ENCODE results near the gene MS4A4A.

The MS4A4A gene

GRCh38 chr11:60303661-60304060 lies 23.2 kb downstream of the MS4A4A start:
- DNase-seq, result no peak

- no peak for DNase-seq
Observed at GRCh38 chr11:60305906-60306619, 25.6 kb downstream of the MS4A4A start.

- DNase-seq, result no peak
Observed at GRCh38 chr11:60307507-60308195, 27.2 kb downstream of the MS4A4A start.

GRCh38 chr11:60310407-60310998 lies 30.0 kb downstream of the MS4A4A start:
- no peak for DNase-seq

- no peak for DNase-seq
Observed at GRCh38 chr11:60314635-60315321, 34.3 kb downstream of the MS4A4A start.

- DNase-seq, result no peak
Observed at GRCh38 chr11:60315871-60316270, 35.4 kb downstream of the MS4A4A start.

GRCh38 chr11:60316317-60316716 lies 35.9 kb downstream of the MS4A4A start:
- no peak for DNase-seq

- DNase-seq, result no peak
Observed at GRCh38 chr11:60318726-60319125, 38.3 kb downstream of the MS4A4A start.

GRCh38 chr11:60321051-60321450 lies 40.6 kb downstream of the MS4A4A start:
- DNase-seq, result no peak

- DNase-seq, result no peak
Observed at GRCh38 chr11:60326955-60327354, 46.5 kb downstream of the MS4A4A start, which contains the start of gene MS4A6E. MS4A6E (plus strand) TSS chr11:60327255; CDS start chr11:60334896, 7,641 bp downstream.

GRCh38 chr11:60328460-60328859 lies 48.0 kb downstream of the MS4A4A start:
- no peak for DNase-seq

- DNase-seq, result no peak
Observed at GRCh38 chr11:60332846-60333245, 52.4 kb downstream of the MS4A4A start.

GRCh38 chr11:60334005-60334620 lies 53.6 kb downstream of the MS4A4A start:
- DNase-seq, result peak; percentile 3

GRCh38 chr11:60336767-60337391 lies 56.4 kb downstream of the MS4A4A start:
- DNase-seq, result no peak

GRCh38 chr11:60338053-60338452 lies 57.6 kb downstream of the MS4A4A start:
- no peak for DNase-seq

- no peak for DNase-seq
Observed at GRCh38 chr11:60339356-60339755, 58.9 kb downstream of the MS4A4A start.

- DNase-seq, result no peak
Observed at GRCh38 chr11:60343094-60343704, 62.7 kb downstream of the MS4A4A start.

GRCh38 chr11:60344146-60344545 lies 63.7 kb downstream of the MS4A4A start:
- DNase-seq, result no peak

- no peak for DNase-seq
Observed at GRCh38 chr11:60345489-60345888, 65.0 kb downstream of the MS4A4A start.

- no peak for DNase-seq
Observed at GRCh38 chr11:60347084-60347797, 66.8 kb downstream of the MS4A4A start.

- no peak for DNase-seq
Observed at GRCh38 chr11:60348116-60348515, 67.7 kb downstream of the MS4A4A start.
